H9 (cell line): ENCODE measurements around the gene CPE. TPM values are rescaled to one million over a fixed set of nuclear protein-coding genes. Genes with fewer than 3 reads are reported as not detected.

Source experiments
- DNase-seq: peaks from one replicate; pipeline ENCODE4 v3.0.0-alpha.2; 2017
- H2AFZ ChIP-seq: one replicate; pipeline ENCODE4 v1.6.1; 2013; ENCODE audit warnings: mild to moderate bottlenecking, low read length, control low read depth, moderate library complexity
- H2AK5ac ChIP-seq: 2 replicates; pipeline ENCODE4 v1.6.1; 2013; ENCODE audit warnings: low read length, control low read depth, mixed read lengths; ENCODE audit not compliant: insufficient read length
- H2BK120ac ChIP-seq: one replicate; pipeline ENCODE4 v1.6.1; 2013; ENCODE audit warnings: low read depth, mild to moderate bottlenecking, low read length, control low read depth, inconsistent platforms; ENCODE audit not compliant: poor library complexity, severe bottlenecking
- H2BK12ac ChIP-seq: 2 replicates; pipeline ENCODE4 v1.6.1; 2013; ENCODE audit warnings: low read length, control low read depth, mixed read lengths, low read depth; ENCODE audit not compliant: insufficient read length
- H2BK15ac ChIP-seq: 2 replicates; pipeline ENCODE4 v1.6.1; 2013; ENCODE audit warnings: low read depth, low read length, control low read depth
- H2BK20ac ChIP-seq: one replicate; pipeline ENCODE4 v1.6.1; 2013; ENCODE audit warnings: low read depth, mild to moderate bottlenecking, low read length, control low read depth, inconsistent platforms; ENCODE audit not compliant: poor library complexity, severe bottlenecking
- H2BK5ac ChIP-seq: 2 replicates; pipeline ENCODE4 v1.6.1; 2013; ENCODE audit warnings: low read length, control low read depth, mixed read lengths; ENCODE audit not compliant: insufficient read length
- H3K14ac ChIP-seq: 2 replicates; pipeline ENCODE4 v1.6.1; 2013; ENCODE audit warnings: low read length, control low read depth; ENCODE audit not compliant: insufficient read depth
- H3K18ac ChIP-seq: 2 replicates; pipeline ENCODE4 v1.6.1; 2013; ENCODE audit warnings: low read depth, mild to moderate bottlenecking, mixed read lengths, low read length, control low read depth; ENCODE audit not compliant: insufficient read length
- H3K23ac ChIP-seq: 2 replicates; pipeline ENCODE4 v1.6.1; 2013; ENCODE audit warnings: low read length, control low read depth, mixed read lengths, low read depth; ENCODE audit not compliant: insufficient read length
- H3K23me2 ChIP-seq: 2 replicates; pipeline ENCODE4 v1.6.1; 2013; ENCODE audit warnings: low read depth, mild to moderate bottlenecking, mixed read lengths, low read length, control low read depth; ENCODE audit not compliant: insufficient read length, poor library complexity, severe bottlenecking
- H3K27ac ChIP-seq: 2 replicates; pipeline ENCODE4 v1.5.1; 2013; ENCODE audit warnings: low read length, control low read depth, mixed read lengths, low read depth; ENCODE audit not compliant: insufficient read length
- H3K27me3 ChIP-seq: 2 replicates; pipeline ENCODE4 v1.6.1; 2013; ENCODE audit warnings: low read length, control low read depth, inconsistent platforms; ENCODE audit not compliant: insufficient read depth
- H3K4ac ChIP-seq: 2 replicates; pipeline ENCODE4 v1.6.1; 2013; ENCODE audit warnings: low read depth, mild to moderate bottlenecking, control low read depth, inconsistent platforms, low read length, moderate library complexity
- H3K4me1 ChIP-seq: 2 replicates; pipeline ENCODE4 v1.6.1; 2013; ENCODE audit warnings: low read length, control low read depth, inconsistent platforms; ENCODE audit not compliant: insufficient read depth
- H3K4me2 ChIP-seq: 2 replicates; pipeline ENCODE4 v1.6.1; 2013; ENCODE audit warnings: low read length, control low read depth, mixed read lengths; ENCODE audit not compliant: insufficient read length, insufficient read depth
- H3K56ac ChIP-seq: 2 replicates; pipeline ENCODE4 v1.6.1; 2013; ENCODE audit warnings: low read depth, mild to moderate bottlenecking, mixed read lengths, low read length, control low read depth; ENCODE audit not compliant: insufficient read length
- H3K79me1 ChIP-seq: 2 replicates; pipeline ENCODE4 v1.6.1; 2013; ENCODE audit warnings: low read depth, mild to moderate bottlenecking, moderate library complexity, low read length, control low read depth, inconsistent platforms; ENCODE audit not compliant: insufficient read depth, poor library complexity, severe bottlenecking
- H3K79me2 ChIP-seq: 2 replicates; pipeline ENCODE4 v1.6.1; 2013; ENCODE audit warnings: low read length, control low read depth, inconsistent platforms; ENCODE audit not compliant: insufficient read depth
- H3K9ac ChIP-seq: 2 replicates; pipeline ENCODE4 v1.6.1; 2013; ENCODE audit warnings: low read length, control low read depth, mixed read lengths; ENCODE audit not compliant: insufficient read length; ENCODE audit errors: extremely low read depth
- H3K9me3 ChIP-seq: one replicate; pipeline ENCODE4 v1.6.1; 2013; ENCODE audit warnings: low read depth, low read length, inconsistent platforms; ENCODE audit not compliant: control insufficient read depth
- H3T11ph ChIP-seq: one replicate; pipeline ENCODE4 v1.6.1; 2013; ENCODE audit warnings: mild to moderate bottlenecking, low read length, control low read depth, inconsistent platforms
- H4K20me1 ChIP-seq: one replicate; pipeline ENCODE4 v1.6.1; 2013; ENCODE audit not compliant: control insufficient read depth, insufficient read length, insufficient read depth
- H4K5ac ChIP-seq: 2 replicates; pipeline ENCODE4 v1.6.1; 2013; ENCODE audit warnings: low read depth, mild to moderate bottlenecking, mixed read lengths, low read length, control low read depth; ENCODE audit not compliant: insufficient read length
- H4K8ac ChIP-seq: replicated peaks from 2 replicates; pipeline ENCODE4 v1.6.1; 2013; ENCODE audit warnings: low read length, control low read depth, mixed read lengths, low read depth; ENCODE audit not compliant: insufficient read length
- H4K91ac ChIP-seq: 2 replicates; pipeline ENCODE4 v1.6.1; 2013; ENCODE audit warnings: low read depth, mild to moderate bottlenecking, moderate library complexity, mixed read lengths, low read length, control low read depth; ENCODE audit not compliant: insufficient read length
- H3K27ac Mint-ChIP-seq, 3 experiments: 2 replicates in 2 of 3; 3 replicates in 1 of 3; pipeline ENCODE4 v1.8.0; 2020 to 2021; ENCODE audit warnings: mixed read lengths in 3 of 3, mild to moderate bottlenecking in 1 of 3, moderate library complexity in 1 of 3
- H3K27me3 Mint-ChIP-seq: 2 replicates; pipeline ENCODE4 v1.8.0; 2021; ENCODE audit warnings: low read depth, mild to moderate bottlenecking, moderate library complexity, mixed read lengths
- H3K36me3 Mint-ChIP-seq, 3 experiments: 2 replicates in 2 of 3; 3 replicates in 1 of 3; pipeline ENCODE4 v1.8.0; 2020 to 2021; ENCODE audit warnings: low read depth in 3 of 3, mixed read lengths in 3 of 3; ENCODE audit not compliant: insufficient read depth in 1 of 3
- H3K4me1 Mint-ChIP-seq, 2 experiments: 2 replicates each; pipeline ENCODE4 v1.8.0; 2020; ENCODE audit warnings: mixed read lengths in 2 of 2
- H3K4me3 Mint-ChIP-seq, 2 experiments: 2 replicates in 1 of 2; 3 replicates in 1 of 2; pipeline ENCODE4 v1.8.0; 2020 to 2021; ENCODE audit warnings: mild to moderate bottlenecking in 2 of 2, mixed read lengths in 2 of 2, moderate library complexity in 1 of 2
- H3K9me3 Mint-ChIP-seq, 2 experiments: 2 replicates in 1 of 2; 3 replicates in 1 of 2; pipeline ENCODE4 v1.8.0; 2020; ENCODE audit warnings: mild to moderate bottlenecking in 2 of 2, mixed read lengths in 2 of 2, moderate library complexity in 1 of 2
- CTCF ChIP-seq: fragments of 200-600 bp; sonication (generic); conservative IDR thresholded peaks from 3 replicates; pipeline ENCODE4 v1.8.0; 2021; ENCODE audit warnings: antibody characterized with exemption, mild to moderate bottlenecking
- WGBS: extraction: QIAGEN DNeasy Blood & Tissue Kit; methylation state at CpG from one replicate; pipeline ENCODE4 v1.1.7; 2013; ENCODE audit warnings: missing lambda C conversion rate, low lambda C conversion rate, mixed read lengths; ENCODE audit not compliant: insufficient read length; ENCODE audit errors: extremely low coverage; 5-methylcytosine and 5-hydroxymethylcytosine counted together
- total RNA-seq: library from RNA; stranded (reverse); gene quantifications from 2 replicates; pipeline ENCODE4 v1.2.1, GENCODE V29; 2021

CPE gene
- total RNA-seq, 1 experiment from 2014 or later = 10.0 TPM

- no peak overlapping the region; a peak in 1 of 7 replicates for H3K27ac Mint-ChIP-seq
These were observed 19.8 kb downstream of the CPE start for GRCh38 chr4:165398570-165398969.

More at GRCh38 chr4:165398570-165398969, 19.8 kb downstream of the CPE start:
- H3K4me3 Mint-ChIP-seq = no peak overlapping the region
- H3K9ac ChIP-seq = no peak overlapping the region
- H3K14ac ChIP-seq = no peak overlapping the region
- H4K20me1 ChIP-seq = no peaks in the 10 kb centered on the region
- no peak overlapping the region for H2BK15ac ChIP-seq
- H3K4me2 ChIP-seq = no peak overlapping the region
- no peak overlapping the region for H2AFZ ChIP-seq
- no peak overlapping the region for H4K5ac ChIP-seq
- no peak overlapping the region for H3K27ac ChIP-seq
- no peaks in the 10 kb centered on the region for H3K79me1 ChIP-seq
- H2BK5ac ChIP-seq = no peak overlapping the region
- no peak overlapping the region for H2BK20ac ChIP-seq
- no peaks in the 10 kb centered on the region for H3K36me3 Mint-ChIP-seq
- H2BK12ac ChIP-seq = no peak overlapping the region
- no peaks in the 10 kb centered on the region for H3K27me3 Mint-ChIP-seq
- H3K18ac ChIP-seq = no peak overlapping the region
- no peaks in the 10 kb centered on the region for H3K27me3 ChIP-seq
- no peak for DNase-seq
- no peak overlapping the region for H2AK5ac ChIP-seq
- no peak for TF ChIP-seq CTCF
- no peaks in the 10 kb centered on the region for H3K9me3 Mint-ChIP-seq
- H3K4me1 ChIP-seq = no peaks in the 10 kb centered on the region
- H3K79me2 ChIP-seq = no peaks in the 10 kb centered on the region
- no peak overlapping the region for H3K56ac ChIP-seq
- no peak overlapping the region for H3T11ph ChIP-seq
- H2BK120ac ChIP-seq = no peak overlapping the region
- H4K91ac ChIP-seq = no peak overlapping the region
- no peak overlapping the region for H3K23ac ChIP-seq
- H4K8ac ChIP-seq = no peak overlapping the region
- H3K4me1 Mint-ChIP-seq = peaks cover 6 to 8% of the 10 kb centered on the region in 2 experiments
- H3K4ac ChIP-seq = no peak overlapping the region
- no peaks in the 10 kb centered on the region for H3K23me2 ChIP-seq
- WGBS = no CpG with 5 or more reads among the region's 1 CpG
- no peaks in the 10 kb centered on the region for H3K9me3 ChIP-seq
